ACHN (cell line): Measurements from ENCODE around the gene CPA5.
"Not testable (repeated sequence)": the region's sequence is repeated elsewhere in the genome, so short reads cannot be mapped to it uniquely, and the experiment has no call there.

ENCODE experiments used
- DNase-seq: peaks from one replicate; pipeline ENCODE4 v3.0.0-alpha.2; 2015
- in situ Hi-C: cut with HindIII; loops from 2 replicates; pipeline ENCODE4 v1.10.0; 2017; ENCODE audit warnings: low sequenced_read_pairs, low pct_ligation_motif_present, low pct_unique_long_range_greater_than_20kb

The CPA5 gene

DNA sequence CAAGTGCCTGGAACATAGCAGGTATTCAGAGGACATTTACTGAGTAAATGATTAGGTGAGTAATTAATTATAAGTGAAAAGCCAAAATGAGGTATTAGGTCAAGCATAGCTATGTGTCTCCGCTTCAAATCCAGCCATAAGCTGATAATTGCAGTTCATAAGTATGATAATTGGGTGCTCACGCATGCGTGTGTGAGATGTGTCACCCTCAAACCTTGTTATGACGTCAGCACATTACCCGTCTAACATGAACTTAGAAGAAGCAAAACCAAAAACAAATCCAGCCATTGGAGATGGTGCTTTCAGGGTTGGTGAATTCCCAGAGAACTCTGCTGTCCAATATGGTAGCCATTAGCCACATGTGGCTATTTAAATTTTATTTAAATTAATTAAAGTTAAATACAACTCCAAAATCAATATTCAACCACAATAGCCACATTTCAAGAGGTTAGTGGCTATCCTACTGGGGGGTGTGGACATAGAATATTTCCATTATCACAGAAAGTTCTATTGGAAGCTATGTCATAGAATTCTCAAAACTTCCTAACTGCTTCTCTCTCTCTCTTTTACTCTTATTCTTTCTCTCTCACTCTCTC, at the start of gene CPA5:
Gene CPA5 (plus strand): TSS at position 546 of the 596 bp plus-strand sequence. CDS start 1,670 bp downstream, outside the sequence.
- no peak for DNase-seq
- in situ Hi-C loops, result no loop called here

- no peak for DNase-seq
- in situ Hi-C loops, result no loop called here
Measured at GRCh38 chr7:130296221-130296951, 48.2 kb upstream of the CPA5 start.

DNA sequence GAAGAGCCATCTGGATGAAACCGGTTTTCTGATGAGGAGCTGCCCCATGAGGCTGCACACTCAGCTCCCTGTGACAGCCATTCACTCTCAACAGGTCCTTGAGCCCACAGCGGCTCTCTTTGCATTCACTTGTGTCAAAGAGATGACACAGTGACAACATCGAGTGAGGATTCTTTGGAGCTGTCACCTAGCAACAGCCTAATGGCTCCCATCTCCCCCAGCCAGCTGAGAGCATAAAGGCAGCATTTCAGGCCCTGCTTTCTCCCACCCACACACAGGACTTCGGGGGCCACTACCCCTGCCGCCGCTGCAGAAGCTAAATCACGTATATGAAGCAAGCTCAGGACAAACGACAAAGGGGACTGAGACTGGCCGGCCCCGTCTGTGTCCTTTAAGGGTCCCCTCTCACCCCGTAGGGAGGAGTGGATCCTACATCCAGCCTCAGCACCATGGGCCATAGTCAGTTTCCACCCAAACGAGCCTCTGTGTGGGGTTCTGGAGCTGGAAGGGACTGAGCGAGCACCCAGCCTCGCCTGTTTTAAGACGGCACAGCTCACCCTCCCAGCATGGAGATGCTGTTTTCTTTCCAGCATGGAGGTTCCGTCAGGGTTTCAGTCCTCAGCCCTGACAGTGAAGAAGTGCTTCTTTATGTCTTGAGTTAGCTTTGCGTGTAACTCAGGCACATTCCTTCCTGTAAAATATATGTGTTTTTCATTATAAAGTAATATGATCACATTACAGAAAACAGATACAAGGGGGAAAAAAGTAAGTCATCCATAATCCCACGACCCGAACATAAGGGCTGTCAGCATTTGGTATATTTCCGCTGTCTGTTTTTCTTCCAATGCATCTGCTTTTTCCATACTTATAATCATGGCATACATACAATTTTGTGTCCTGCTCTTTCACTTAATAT, 46.7 kb upstream of the CPA5 start:
- in situ Hi-C loops, result no loop called here
- DNase-seq, result no peak

DNA sequence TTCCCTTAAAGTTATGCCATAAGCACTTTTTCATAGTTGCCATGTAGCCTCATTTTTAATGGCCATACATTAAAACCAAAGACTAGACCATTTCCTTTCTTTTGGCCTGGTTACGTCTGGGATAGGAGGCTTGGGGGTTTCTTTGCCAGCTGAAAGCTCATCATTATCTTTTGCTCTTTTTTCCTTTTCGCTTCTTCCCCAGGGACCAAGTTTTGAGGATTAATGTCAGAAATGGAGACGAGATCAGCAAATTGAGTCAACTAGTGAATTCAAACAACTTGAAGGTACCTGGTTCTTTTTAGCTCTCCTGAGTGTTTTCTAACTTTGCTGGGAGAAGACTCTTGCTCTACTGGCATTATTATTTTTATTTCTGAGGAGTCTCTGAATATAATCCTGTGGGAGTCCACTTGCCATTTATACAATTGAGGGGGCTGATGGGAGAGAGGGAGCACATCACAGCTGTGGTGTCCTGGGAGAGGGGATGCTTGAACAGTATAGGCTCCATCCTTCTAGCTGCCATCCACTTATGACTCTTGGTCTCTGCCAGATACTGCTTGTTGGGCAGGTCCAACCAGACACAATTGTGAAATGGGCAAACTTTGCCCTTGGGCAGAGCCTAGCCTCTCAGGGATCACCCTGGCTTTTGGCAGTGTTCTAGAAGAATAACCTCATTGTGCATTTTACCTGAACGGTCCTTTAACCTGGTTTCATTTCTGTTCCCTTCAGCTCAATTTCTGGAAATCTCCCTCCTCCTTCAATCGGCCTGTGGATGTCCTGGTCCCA, 45.9 kb upstream of the CPA5 start:
- in situ Hi-C loops, result no loop called here
- DNase-seq, result no peak

- in situ Hi-C loops, result no loop called here
- no peak for DNase-seq
Measured at GRCh38 chr7:130299866-130300265, 44.8 kb upstream of the CPA5 start.

GRCh38 chr7:130301501-130302020, 43.1 kb upstream of the CPA5 start:
- no peak for DNase-seq
- in situ Hi-C loops, result no loop called here

GRCh38 chr7:130302649-130303048, 42.0 kb upstream of the CPA5 start:
- in situ Hi-C loops, result no loop called here
- DNase-seq, result no peak

- in situ Hi-C loops, result no loop called here
- no peak for DNase-seq
Measured at GRCh38 chr7:130303127-130303526, 41.5 kb upstream of the CPA5 start.

GRCh38 chr7:130303551-130303950, 41.1 kb upstream of the CPA5 start:
- DNase-seq, result no peak
- in situ Hi-C loops, result no loop called here

DNA sequence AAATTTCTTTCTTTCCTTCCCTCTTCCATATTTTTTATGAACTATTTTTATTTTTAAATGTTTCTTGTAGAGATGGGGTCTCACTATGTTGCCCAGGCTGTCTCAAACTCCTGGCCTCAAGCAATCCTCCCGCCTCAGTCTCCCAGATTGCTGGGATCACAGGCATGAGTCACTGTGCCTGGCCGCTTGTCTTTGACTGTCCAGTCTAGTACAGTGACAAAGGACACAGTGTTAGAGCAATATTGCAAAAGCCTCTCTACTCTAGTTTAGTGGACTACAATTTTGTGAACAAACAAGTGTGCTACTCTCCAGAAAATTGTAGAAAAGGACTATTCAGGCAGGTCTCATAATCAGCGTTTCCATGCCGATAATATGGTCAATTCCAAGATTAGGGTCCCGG, 40.6 kb upstream of the CPA5 start:
- in situ Hi-C loops, result no loop called here
- DNase-seq, result no peak

DNA sequence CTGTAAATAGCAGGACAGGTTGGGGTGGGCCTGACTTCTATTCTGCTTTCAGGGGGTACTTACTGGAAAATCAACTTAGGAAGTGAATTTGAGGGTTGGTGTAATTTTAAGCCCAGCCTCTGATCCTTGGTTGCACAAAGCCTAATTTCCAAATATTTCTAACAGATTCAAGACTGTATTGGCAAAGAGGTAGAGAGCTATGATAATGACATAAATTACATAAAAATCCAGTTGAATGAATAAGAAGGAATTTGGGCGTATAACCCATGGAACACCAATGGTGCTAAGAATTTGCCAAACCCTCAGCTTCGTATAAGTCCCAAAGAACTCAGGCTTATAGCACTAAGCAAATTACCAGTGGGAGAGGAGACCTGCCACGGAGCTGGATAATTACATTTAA, 39.7 kb upstream of the CPA5 start:
- DNase-seq, result no peak
- in situ Hi-C loops, result no loop called here

DNA sequence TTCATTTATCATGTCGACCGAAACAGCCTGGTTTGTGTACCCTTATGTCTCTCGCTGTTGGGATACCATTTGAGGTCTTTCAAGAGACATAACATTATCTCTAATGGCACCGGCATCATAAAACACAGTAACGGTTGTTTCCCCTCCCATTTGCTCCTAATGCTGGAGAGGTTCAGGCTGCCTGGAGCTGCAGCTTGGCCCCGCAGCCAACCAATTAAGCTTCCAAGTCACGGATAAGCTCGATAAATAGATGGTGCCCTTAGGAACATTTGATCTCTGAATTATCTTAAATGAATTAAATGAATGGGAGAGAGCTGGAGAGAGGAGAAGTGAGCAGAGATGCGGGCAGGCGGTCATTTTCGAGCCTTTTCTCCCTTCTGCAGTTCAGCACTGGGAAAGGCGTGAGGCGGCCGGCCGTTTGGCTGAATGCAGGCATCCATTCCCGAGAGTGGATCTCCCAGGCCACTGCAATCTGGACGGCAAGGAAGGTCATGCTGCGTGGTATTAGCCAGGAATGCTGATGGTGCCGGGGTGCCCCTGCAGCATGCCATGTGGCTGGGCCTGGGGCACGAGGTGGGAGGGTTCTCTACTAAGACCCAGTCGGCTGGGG, 39.1 kb upstream of the CPA5 start:
- no peak for DNase-seq

DNA sequence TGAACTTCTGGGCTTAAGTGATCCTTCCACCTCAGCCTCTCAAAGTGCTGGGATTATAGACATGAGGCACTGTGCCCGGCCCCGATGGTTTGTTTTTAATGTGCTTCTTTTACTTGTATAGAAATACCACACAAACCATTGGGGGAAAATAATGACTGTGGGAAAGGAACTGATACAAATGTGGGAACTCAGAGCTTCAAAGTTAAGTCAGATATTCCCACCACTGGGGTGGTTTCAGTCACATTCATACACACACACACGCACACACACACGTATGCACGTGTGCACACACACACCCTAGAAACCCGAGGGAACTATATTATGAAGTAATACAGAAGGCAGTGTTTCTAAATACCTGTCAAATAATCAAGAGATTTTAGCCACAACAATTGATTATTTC, 34.6 kb upstream of the CPA5 start:
- in situ Hi-C loops, result no loop called here
- DNase-seq, result no peak

More for the DNA sequence above, 39.1 kb upstream of the CPA5 start:
- in situ Hi-C loops, result no loop called here

DNA sequence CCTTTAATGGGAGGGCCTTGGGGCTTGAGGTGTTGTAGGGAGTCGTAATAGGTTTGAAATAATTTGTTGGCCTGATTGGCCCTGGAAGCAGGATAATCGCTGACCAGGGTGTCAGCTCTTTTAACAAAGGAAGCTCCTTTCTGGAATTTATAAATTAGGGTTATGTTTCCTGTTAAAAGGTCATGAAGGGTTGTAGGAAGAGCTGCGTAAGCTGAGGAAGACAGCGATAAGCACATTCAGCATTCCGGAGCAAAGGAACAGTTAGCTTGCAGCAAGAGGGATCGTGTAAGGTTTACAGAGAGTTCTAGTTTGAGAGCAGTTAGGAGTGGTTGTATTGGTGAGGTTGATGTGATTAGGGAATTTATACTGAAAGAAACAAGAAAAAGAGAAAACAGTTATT, 30.3 kb upstream of the CPA5 start:
- no peak for DNase-seq
- in situ Hi-C loops, result no loop called here

- in situ Hi-C loops, result no loop called here
- no peak for DNase-seq
Measured at GRCh38 chr7:130319541-130319940, 25.1 kb upstream of the CPA5 start.

DNA sequence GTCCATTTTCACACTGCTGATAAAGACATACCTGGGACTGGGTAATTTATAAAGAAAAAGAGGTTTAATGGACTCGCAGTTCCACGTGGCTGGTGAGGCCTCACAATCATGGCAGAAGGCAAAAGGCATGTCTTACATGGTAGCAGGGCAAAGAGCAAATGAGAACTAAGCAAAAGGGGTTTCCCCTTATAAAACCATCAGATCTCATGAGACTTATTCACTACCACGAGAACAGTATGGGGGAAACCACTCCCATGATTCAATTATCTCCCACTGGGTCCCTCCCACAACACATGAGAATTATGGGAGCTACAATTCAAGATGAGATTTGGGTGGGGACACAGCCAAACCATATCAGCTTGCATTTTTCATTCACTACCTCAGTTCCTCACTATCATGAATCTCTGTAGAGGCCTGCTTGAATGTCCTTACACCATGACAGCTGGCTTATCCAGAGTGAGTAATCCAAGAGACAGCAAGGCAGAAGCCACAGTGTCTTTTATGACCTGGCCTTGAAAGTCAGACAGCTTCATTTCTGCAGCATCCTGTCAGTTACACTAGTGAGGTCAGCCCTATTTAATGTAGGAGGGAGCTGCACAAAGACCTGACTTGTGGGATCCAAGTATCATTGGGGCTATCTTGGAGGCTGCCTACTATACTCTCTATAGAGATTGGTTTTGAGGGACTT, 22.9 kb upstream of the CPA5 start:
- in situ Hi-C loops, DNase-seq: not testable (repeated sequence)

- DNase-seq, result no peak
- in situ Hi-C loops, result no loop called here
Measured at GRCh38 chr7:130322615-130323014, 22.0 kb upstream of the CPA5 start.
